GM19193 (cell line): ENCODE measurements around the gene NXPH4.

Experiments used
- POLR2A ChIP-seq: IDR thresholded peaks from 4 replicates; pipeline ENCODE4 v1.6.1; 2011; ENCODE audit not compliant: insufficient read depth, insufficient read length; ENCODE audit errors: extremely low read depth

NXPH4 gene

GRCh38 chr12:57235017-57235727, 18.6 kb downstream of the NXPH4 start:
- peak; percentile 30 for TF ChIP-seq POLR2A

DNA sequence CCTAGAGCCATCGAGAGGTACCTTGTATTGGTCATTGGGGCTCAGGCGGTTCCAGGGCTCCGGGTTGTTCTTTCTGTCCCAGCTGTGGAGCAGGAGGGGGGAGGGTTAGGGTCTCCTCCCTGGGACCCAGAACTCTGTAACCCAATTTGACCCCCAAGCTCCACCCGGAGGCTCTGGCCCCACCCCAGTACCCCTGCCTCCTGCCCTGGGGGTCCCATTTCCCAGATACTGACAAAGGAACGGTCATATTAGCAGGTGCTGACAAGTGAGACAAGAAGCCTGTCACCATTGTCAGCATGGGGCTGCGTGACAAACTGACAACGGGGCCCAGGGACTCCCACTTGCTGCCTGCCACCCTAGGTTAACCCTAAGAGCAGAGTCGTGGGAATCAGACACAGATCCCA, 19.1 kb downstream of the NXPH4 start:
- no peak for TF ChIP-seq POLR2A

GRCh38 chr12:57236201-57236924, 19.8 kb downstream of the NXPH4 start:
- peak; percentile 26 for TF ChIP-seq POLR2A

DNA sequence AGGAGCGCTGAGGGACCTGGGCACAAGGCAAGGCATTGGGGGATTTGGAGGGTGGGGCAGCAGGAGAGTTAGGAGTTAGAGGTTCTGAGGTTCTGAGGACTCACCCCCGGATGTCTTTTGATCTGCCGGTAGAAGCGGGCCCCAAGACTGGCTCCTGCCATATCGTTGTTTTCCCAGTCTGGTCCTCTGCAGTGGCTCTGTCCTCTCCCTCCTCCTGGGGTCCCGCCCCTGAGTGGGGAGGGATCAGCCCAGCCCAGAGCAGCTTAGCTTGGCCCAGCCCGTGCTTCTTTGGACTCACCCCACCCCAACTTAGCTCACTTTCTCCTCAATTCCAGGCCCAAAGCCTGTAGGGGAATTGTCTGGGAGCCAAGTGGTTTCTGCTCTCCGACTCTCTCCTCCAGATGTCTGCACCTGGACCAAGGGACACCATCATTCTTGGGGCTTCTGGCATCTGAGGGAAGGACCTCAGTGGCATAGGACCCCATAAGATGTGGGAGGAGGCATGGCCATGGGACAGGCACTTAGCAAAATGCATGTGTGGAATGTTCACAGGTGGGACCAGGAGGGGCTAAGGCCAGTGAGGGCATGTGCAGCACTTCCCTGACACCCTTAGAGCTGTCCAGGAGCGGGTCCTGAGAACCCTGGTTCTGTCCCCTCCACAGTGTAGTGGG, 20.5 kb downstream of the NXPH4 start:
- TF ChIP-seq POLR2A = no peak

GRCh38 chr12:57237596-57237931, 21.0 kb downstream of the NXPH4 start:
- no peak for TF ChIP-seq POLR2A

GRCh38 chr12:57237932-57238853, 21.6 kb downstream of the NXPH4 start:
- no peak for TF ChIP-seq POLR2A

DNA sequence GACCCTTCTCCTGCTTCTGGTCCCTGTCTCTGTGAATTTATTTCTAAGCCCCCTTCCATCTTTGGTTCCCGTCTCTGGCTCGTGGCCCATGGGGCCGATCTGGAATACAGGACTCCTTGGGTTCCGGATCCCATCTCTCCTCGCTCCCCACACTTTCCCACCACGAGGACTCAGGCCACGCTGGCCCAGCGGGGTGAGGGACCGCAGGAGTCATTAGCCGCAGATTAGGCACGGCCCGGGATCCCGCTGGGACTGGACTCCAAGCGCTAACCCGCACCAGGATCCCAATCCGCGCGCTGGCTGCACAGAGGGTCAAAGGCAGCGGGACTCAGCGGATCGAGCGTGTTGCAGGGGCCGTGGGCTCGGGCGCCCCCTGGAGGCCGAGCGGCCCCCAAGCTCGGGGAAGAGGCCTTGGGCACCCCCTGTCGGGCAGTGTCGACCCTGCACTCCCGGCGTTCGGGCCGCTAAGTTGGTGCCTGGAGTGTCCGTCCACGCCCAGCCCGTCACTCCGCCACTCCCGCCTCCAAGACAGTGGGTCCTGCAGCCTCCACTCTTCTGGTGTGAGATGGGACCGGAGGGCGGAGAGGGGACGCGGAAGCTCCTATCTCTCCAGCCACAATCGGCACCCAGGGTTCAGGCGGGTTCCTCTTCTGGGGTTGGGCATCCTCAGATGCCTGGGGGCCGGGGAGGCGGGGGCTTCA, 22.4 kb downstream of the NXPH4 start:
- TF ChIP-seq POLR2A = peak; percentile 30

GRCh38 chr12:57239587-57240065, 23.0 kb downstream of the NXPH4 start:
- no peak for TF ChIP-seq POLR2A

GRCh38 chr12:57240066-57240921, 23.7 kb downstream of the NXPH4 start:
- peak; percentile 34 for TF ChIP-seq POLR2A

- no peak for TF ChIP-seq POLR2A
Measured at GRCh38 chr12:57240926-57241401, 24.4 kb downstream of the NXPH4 start.

GRCh38 chr12:57241402-57242310, 25.1 kb downstream of the NXPH4 start:
- TF ChIP-seq POLR2A = no peak

DNA sequence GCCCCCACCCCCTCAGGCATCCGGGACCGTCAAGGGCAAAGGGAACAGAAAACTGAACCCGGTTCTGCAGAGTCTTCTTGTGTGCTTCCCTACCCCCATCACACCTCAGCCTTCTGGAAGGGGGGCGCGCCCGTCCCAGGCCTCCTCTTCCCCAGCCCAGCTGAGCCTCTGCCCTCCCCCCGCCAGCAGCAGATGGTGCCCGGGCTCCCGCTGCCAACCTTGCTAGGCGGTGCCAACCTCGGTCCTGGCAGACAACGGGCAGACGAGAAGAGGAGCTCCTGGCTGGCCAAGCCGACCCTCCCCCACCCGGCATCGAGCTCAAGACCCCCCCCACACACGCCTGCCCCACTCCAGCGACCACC, 25.7 kb downstream of the NXPH4 start:
- no peak for TF ChIP-seq POLR2A
